ENCODE results near the gene KRT83. TPM values are rescaled to one million over a fixed set of nuclear protein-coding genes. Genes with fewer than 3 reads are reported as not detected.

Gene KRT83
- polyA plus RNA-seq, 1 of the 3 experiments (the other 2 are of a cell fraction), result 0.03 TPM

DNA sequence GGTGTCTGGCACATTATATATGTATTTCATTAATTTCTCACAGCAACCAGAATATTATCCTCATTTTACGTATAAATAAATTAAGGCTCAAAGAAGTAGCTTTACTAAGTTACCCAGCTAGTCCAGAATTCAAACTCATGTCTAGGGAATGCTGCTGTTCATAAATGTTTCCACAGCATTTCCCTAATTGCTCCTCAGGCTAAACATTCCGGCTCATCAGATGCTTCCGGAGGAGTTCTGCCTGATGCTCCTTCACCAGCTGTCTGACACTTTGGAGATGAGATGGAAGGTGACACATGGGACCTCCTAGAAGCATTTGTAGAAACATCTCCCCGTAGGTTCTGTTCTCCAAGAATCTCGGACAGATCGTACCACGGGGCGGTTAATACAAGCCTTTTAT is 34.0 kb upstream of the KRT83 start (continued):
- TF ChIP-seq, protein P1, sequence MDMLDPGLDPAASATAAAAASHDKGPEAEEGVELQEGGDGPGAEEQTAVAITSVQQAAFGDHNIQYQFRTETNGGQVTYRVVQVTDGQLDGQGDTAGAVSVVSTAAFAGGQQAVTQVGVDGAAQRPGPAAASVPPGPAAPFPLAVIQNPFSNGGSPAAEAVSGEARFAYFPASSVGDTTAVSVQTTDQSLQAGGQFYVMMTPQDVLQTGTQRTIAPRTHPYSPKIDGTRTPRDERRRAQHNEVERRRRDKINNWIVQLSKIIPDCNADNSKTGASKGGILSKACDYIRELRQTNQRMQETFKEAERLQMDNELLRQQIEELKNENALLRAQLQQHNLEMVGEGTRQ (IDR thresholded peaks at IDR 0.05; ENCODE audit: borderline replicate concordance, low read depth, low read length), result no peak
- TF ChIP-seq GATA2 (CRISPR knock-in tag; IDR thresholded peaks at IDR 0.05) (no peak), JUND (IDR thresholded peaks at IDR 0.05) (no peak), NRF1 (IDR thresholded peaks at IDR 0.05; ENCODE audit: low read depth, low read length) (no peak)

DNA sequence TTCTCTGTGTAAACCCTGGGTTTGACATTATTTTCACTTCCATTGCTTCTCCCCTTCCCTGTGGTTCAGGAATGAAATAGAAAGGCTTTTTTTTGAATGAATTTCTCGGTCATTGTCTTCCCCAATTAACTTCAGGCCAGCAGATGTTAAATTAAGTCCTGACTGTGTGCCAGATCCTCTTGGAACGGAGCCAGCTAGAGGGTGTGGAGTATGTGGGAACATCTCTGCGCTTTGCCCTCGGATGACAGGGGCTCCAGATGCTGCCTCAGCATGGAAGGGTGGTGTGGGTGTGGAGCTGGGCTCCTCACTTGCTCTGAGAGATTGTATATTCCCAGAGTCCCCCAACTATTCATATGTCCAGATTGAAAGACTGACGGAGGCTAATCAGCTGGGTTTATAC is 33.0 kb upstream of the KRT83 start:
- TF ChIP-seq RFX5 (IDR thresholded peaks at IDR 0.05; ENCODE audit: low read length) (no peak), GATA2 (CRISPR knock-in tag; IDR thresholded peaks at IDR 0.05) (no peak), MXI1 (IDR thresholded peaks at IDR 0.05; ENCODE audit: low read depth, low read length) (no peak), SMC3 (IDR thresholded peaks at IDR 0.05; ENCODE audit: low read depth, low read length) (no peak), TEAD4 (IDR thresholded peaks at IDR 0.05; ENCODE audit: borderline replicate concordance, insufficient read depth) (no peak), GABPA (IDR thresholded peaks at IDR 0.05; ENCODE audit: low read depth) (no peak), NFIC (IDR thresholded peaks at IDR 0.05; ENCODE audit: borderline replicate concordance) (no peak), EP300 (IDR thresholded peaks at IDR 0.05; ENCODE audit: borderline replicate concordance in 1 of 2, low read depth in 1 of 2, low read length in 1 of 2) (no peak)
- TF ChIP-seq, protein P2, sequence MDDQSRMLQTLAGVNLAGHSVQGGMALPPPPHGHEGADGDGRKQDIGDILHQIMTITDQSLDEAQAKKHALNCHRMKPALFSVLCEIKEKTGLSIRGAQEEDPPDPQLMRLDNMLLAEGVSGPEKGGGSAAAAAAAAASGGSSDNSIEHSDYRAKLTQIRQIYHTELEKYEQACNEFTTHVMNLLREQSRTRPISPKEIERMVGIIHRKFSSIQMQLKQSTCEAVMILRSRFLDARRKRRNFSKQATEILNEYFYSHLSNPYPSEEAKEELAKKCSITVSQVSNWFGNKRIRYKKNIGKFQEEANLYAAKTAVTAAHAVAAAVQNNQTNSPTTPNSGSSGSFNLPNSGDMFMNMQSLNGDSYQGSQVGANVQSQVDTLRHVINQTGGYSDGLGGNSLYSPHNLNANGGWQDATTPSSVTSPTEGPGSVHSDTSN (IDR thresholded peaks at IDR 0.05), result no peak
- TF ChIP-seq, protein P3, sequence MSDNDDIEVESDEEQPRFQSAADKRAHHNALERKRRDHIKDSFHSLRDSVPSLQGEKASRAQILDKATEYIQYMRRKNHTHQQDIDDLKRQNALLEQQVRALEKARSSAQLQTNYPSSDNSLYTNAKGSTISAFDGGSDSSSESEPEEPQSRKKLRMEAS (IDR thresholded peaks at IDR 0.05; ENCODE audit: low read depth), result no peak
- no peak overlapping the region for H2AFZ ChIP-seq (ENCODE audit: low read depth)
- no peak overlapping the region for H3K27ac ChIP-seq (ENCODE audit: low read depth in 2 of 2, low read length in 1 of 2)
- H3K9ac ChIP-seq, result no peak overlapping the region
- DNase-seq, result no peak
- no peaks in the 10 kb centered on the region for H3K9me3 ChIP-seq
- no peak overlapping the region for H3K4me3 ChIP-seq (ENCODE audit: low read depth in 2 of 2, low read length in 1 of 2)
- 14% methylated on average over 5 of the region's 5 CpGs for WGBS (ENCODE audit: low lambda C conversion rate)
- H3K4me2 ChIP-seq, result no peak overlapping the region
- no peaks in the 10 kb centered on the region; a peak in 1 of 4 replicates for H3K4me1 ChIP-seq (ENCODE audit: control insufficient read depth in 1 of 2, insufficient read depth in 2 of 2, low read depth in 1 of 2, low read length in 1 of 2)
- no peaks in the 10 kb centered on the region for H4K20me1 ChIP-seq (ENCODE audit: insufficient read depth)
- H3K36me3 ChIP-seq (replicated peaks in 1 of 2; ENCODE audit: control insufficient read depth in 1 of 2, insufficient read depth in 2 of 2, low read length in 1 of 2), result no peaks in the 10 kb centered on the region
- no peaks in the 10 kb centered on the region for H3K9me2 ChIP-seq
- ChIA-PET POLR2A (no interaction called here), CTCF (no interaction called here)
- no peaks in the 10 kb centered on the region for H3K79me2 ChIP-seq (ENCODE audit: insufficient read depth)
- peaks cover 40% of the 10 kb centered on the region; the same call in 1 of the 2 replicates for H3K27me3 ChIP-seq (ENCODE audit: insufficient read depth)
- H3F3A ChIP-seq (replicated peaks; ENCODE audit: insufficient read depth), result no peaks in the 10 kb centered on the region

DNA sequence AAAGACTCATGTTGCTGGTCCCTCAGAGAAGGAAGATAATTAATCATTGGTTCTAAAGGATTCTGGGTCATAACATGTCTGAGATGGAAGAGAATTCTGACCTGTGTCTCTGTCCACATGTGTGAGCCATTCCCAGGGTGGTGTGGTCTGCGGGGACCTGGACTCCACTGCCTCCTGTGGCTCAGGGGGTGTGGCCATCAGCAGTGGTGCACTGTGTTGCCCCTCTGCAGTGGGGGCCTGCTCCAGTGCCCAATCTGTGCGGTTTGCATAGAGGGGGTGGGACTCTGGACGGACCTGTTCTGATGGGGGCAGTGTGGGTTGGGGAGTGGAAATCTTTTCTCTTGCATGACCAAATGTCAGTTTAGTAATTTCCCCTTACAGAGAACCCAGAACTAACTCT is 32.6 kb upstream of the KRT83 start:
- Histone ChIP-seq H3K27ac (ENCODE audit: low read depth in 2 of 2, low read length in 1 of 2) (no peak overlapping the region), H3F3A (replicated peaks; ENCODE audit: insufficient read depth) (no peaks in the 10 kb centered on the region), H3K79me2 (ENCODE audit: insufficient read depth) (no peaks in the 10 kb centered on the region), H2AFZ (ENCODE audit: low read depth) (no peak overlapping the region), H3K9ac (no peak overlapping the region), H3K4me3 (ENCODE audit: low read depth in 2 of 2, low read length in 1 of 2) (no peak overlapping the region), H3K36me3 (replicated peaks in 1 of 2; ENCODE audit: control insufficient read depth in 1 of 2, insufficient read depth in 2 of 2, low read length in 1 of 2) (no peaks in the 10 kb centered on the region), H3K9me3 (no peaks in the 10 kb centered on the region), H3K27me3 (ENCODE audit: insufficient read depth) (peaks cover 40% of the 10 kb centered on the region; the same call in 1 of the 2 replicates), H3K4me1 (ENCODE audit: control insufficient read depth in 1 of 2, insufficient read depth in 2 of 2, low read depth in 1 of 2, low read length in 1 of 2) (no peaks in the 10 kb centered on the region; a peak in 1 of 4 replicates), H4K20me1 (ENCODE audit: insufficient read depth) (no peaks in the 10 kb centered on the region), H3K4me2 (no peak overlapping the region), H3K9me2 (no peaks in the 10 kb centered on the region)
- whole genome bisulfite sequencing (ENCODE audit: low lambda C conversion rate), result 0% methylated on average over 1 of the region's 3 CpGs
- ChIA-PET CTCF (interaction anchor here (1.2 to 2.1 kb wide), 3 partner anchors 11 to 517 kb away, joined by 3 to 5 read pairs (median 5); no protein-coding TSS in a partner anchor), POLR2A (no interaction called here)
- DNase-seq, result no peak
- TF ChIP-seq RCOR1 (IDR thresholded peaks at IDR 0.05; ENCODE audit: low read length) (no peak), TAF1 (IDR thresholded peaks at IDR 0.05; ENCODE audit: borderline replicate concordance, low read depth, low read length) (no peak), SMC3 (IDR thresholded peaks at IDR 0.05; ENCODE audit: low read depth, low read length) (no peak), SIN3A (IDR thresholded peaks at IDR 0.05; ENCODE audit: borderline replicate concordance, low read depth, low read length) (no peak), MXI1 (IDR thresholded peaks at IDR 0.05; ENCODE audit: low read depth, low read length) (no peak), ELF1 (IDR thresholded peaks at IDR 0.05) (no peak), EZH2phosphoT487 (IDR thresholded peaks at IDR 0.05; ENCODE audit: borderline replicate concordance, low read depth) (no peak), JUND (IDR thresholded peaks at IDR 0.05) (no peak), NRF1 (IDR thresholded peaks at IDR 0.05; ENCODE audit: low read depth, low read length) (no peak), RFX5 (IDR thresholded peaks at IDR 0.05; ENCODE audit: low read length) (no peak)

Measured in SK-N-SH (cell line).